ENCODE results near the gene DROSHA.

GRCh38 chr5:31577438-31577837 is 45.5 kb upstream of the DROSHA start:
- no peak for TF ChIP-seq POLR2A (IDR thresholded peaks at IDR 0.05; ENCODE audit: low read depth, low read length)
- no peak for TF ChIP-seq POLR2AphosphoS5 (IDR thresholded peaks at IDR 0.05; ENCODE audit: low read depth, low read length)
- no peak for TF ChIP-seq TAF1 (IDR thresholded peaks at IDR 0.05; ENCODE audit: low read depth, low read length)

All from GM12891 (cell line).